Measurements from ENCODE around the gene DOCK8.

- TF ChIP-seq CTCF (IDR thresholded peaks at IDR 0.05; ENCODE audit: low read length) (peak; percentile 28; the same call in 1 of the 2 replicates), EZH2 (IDR thresholded peaks at IDR 0.05; ENCODE audit: borderline replicate concordance, low read length) (no peak)
Measured at GRCh38 chr9:503881-504852, 289.5 kb downstream of the DOCK8 start, which contains the start of gene KANK1.

All from OCI-LY1 (cell line).